HL-60 (cell line): ENCODE data around the gene FAM209B.

ENCODE experiments used
- GABPA ChIP-seq: IDR thresholded peaks from 2 replicates; pipeline ENCODE4 v1.6.1; 2012; ENCODE audit warnings: low read depth
- POLR2AphosphoS5 ChIP-seq: IDR thresholded peaks from 2 replicates; pipeline ENCODE4 v1.6.1; 2012; ENCODE audit warnings: low read depth
- SPI1 ChIP-seq: IDR thresholded peaks from 2 replicates; pipeline ENCODE4 v1.6.1; 2012; ENCODE audit warnings: low read depth, mild to moderate bottlenecking, borderline replicate concordance
- TF ChIP-seq, protein P1 (sequence below): IDR thresholded peaks from one replicate; pipeline ENCODE4 v1.5.1; 2011; ENCODE audit warnings: low read length, control low read depth, inconsistent platforms; ENCODE audit not compliant: insufficient read depth

DNA sequence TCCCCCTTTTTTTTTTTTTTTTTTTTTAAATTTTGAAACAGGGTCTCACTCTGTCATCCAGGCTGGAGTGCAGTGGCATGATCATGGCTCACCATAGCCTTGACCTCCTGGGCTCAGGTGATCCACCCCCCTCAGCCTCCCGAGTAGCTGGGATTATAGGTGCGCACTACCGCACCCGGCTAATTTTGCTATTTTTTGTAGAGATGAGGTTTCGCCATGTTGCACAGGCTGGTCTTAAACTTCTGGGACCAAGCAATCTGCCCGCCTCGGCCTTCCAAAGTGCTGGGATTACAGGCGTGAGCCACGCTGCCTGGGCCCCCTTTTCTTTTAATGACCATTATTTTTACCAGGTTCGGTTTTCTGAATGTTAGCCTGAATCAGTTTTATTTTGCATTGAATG, 13.5 kb upstream of the FAM209B start:
- TF ChIP-seq, protein P1, sequence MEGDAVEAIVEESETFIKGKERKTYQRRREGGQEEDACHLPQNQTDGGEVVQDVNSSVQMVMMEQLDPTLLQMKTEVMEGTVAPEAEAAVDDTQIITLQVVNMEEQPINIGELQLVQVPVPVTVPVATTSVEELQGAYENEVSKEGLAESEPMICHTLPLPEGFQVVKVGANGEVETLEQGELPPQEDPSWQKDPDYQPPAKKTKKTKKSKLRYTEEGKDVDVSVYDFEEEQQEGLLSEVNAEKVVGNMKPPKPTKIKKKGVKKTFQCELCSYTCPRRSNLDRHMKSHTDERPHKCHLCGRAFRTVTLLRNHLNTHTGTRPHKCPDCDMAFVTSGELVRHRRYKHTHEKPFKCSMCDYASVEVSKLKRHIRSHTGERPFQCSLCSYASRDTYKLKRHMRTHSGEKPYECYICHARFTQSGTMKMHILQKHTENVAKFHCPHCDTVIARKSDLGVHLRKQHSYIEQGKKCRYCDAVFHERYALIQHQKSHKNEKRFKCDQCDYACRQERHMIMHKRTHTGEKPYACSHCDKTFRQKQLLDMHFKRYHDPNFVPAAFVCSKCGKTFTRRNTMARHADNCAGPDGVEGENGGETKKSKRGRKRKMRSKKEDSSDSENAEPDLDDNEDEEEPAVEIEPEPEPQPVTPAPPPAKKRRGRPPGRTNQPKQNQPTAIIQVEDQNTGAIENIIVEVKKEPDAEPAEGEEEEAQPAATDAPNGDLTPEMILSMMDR = no peak
- TF ChIP-seq POLR2AphosphoS5 (no peak), GABPA (no peak), SPI1 (no peak)
